GM23338 (cell line): ENCODE results near the gene IL1RAPL2. TPM values are rescaled to one million over a fixed set of nuclear protein-coding genes. Genes with fewer than 3 reads are reported as not detected.

Experiments used
- ATAC-seq: fragments of 200-7000 bp; cut with Tn5 transposase; 3 replicates; pipeline ENCODE4 v1.9.1; 2020
- DNase-seq: peaks from one replicate; pipeline ENCODE4 v3.0.0-alpha.2; 2015; ENCODE audit warnings: low spot score
- H2AFZ ChIP-seq: fragments of 200-600 bp; sonication (generic); 2 replicates; pipeline ENCODE4 v1.8.0; 2016; ENCODE audit warnings: antibody characterized with exemption, mild to moderate bottlenecking, moderate library complexity
- H3F3A ChIP-seq: fragments of 200-600 bp; sonication (generic); replicated peaks from 2 replicates; pipeline ENCODE4 v1.8.0; 2017; ENCODE audit warnings: antibody characterized with exemption, mixed run types, low read depth
- H3K27ac ChIP-seq: fragments of 200-600 bp; sonication (generic); 2 replicates; pipeline ENCODE4 v1.6.1; 2016; ENCODE audit warnings: low read depth
- H3K27me3 ChIP-seq: fragments of 200-600 bp; sonication (generic); 2 replicates; pipeline ENCODE4 v1.8.0; 2016; ENCODE audit warnings: mild to moderate bottlenecking, mixed run types, moderate library complexity; ENCODE audit not compliant: insufficient read depth
- H3K36me3 ChIP-seq: fragments of 200-600 bp; sonication (generic); 2 replicates; pipeline ENCODE4 v1.8.0; 2016; ENCODE audit warnings: mild to moderate bottlenecking; ENCODE audit not compliant: insufficient read depth
- H3K4me1 ChIP-seq: fragments of 200-600 bp; sonication (generic); 2 replicates; pipeline ENCODE4 v1.8.0; 2016; ENCODE audit warnings: mild to moderate bottlenecking, moderate library complexity; ENCODE audit not compliant: insufficient read depth
- H3K4me2 ChIP-seq: fragments of 200-600 bp; sonication (generic); 2 replicates; pipeline ENCODE4 v1.7.1; 2017; ENCODE audit warnings: mixed run types
- H3K4me3 ChIP-seq: fragments of 200-600 bp; sonication (generic); 2 replicates; pipeline ENCODE4 v1.6.1; 2016; ENCODE audit warnings: mixed run types
- H3K79me2 ChIP-seq: fragments of 200-600 bp; sonication (generic); replicated peaks from 2 replicates; pipeline ENCODE4 v1.8.0; 2017; ENCODE audit warnings: mild to moderate bottlenecking; ENCODE audit not compliant: insufficient read depth
- H3K9me2 ChIP-seq: fragments of 200-600 bp; sonication (generic); 2 replicates; pipeline ENCODE4 v1.8.0; 2017; ENCODE audit not compliant: insufficient read depth
- H4K20me1 ChIP-seq: fragments of 200-600 bp; sonication (generic); replicated peaks from 2 replicates; pipeline ENCODE4 v1.8.0; 2017; ENCODE audit warnings: mild to moderate bottlenecking; ENCODE audit not compliant: insufficient read depth
- H3K27ac Mint-ChIP-seq: 2 replicates; pipeline ENCODE4 v1.8.0; 2020; ENCODE audit warnings: inconsistent platforms, mild to moderate bottlenecking, moderate library complexity, mixed read lengths
- H3K27me3 Mint-ChIP-seq: 3 replicates; pipeline ENCODE4 v1.8.0; 2022; ENCODE audit warnings: low read depth, mild to moderate bottlenecking, moderate library complexity, mixed read lengths, inconsistent platforms; ENCODE audit not compliant: insufficient read depth, poor library complexity
- H3K36me3 Mint-ChIP-seq: 3 replicates; pipeline ENCODE4 v1.8.0; 2021; ENCODE audit warnings: low read depth, mild to moderate bottlenecking, inconsistent platforms, moderate library complexity, mixed read lengths
- H3K4me1 Mint-ChIP-seq: 3 replicates; pipeline ENCODE4 v1.8.0; 2020; ENCODE audit warnings: mild to moderate bottlenecking, inconsistent platforms, mixed read lengths
- H3K4me3 Mint-ChIP-seq: 3 replicates; pipeline ENCODE4 v1.8.0; 2021; ENCODE audit warnings: moderate library complexity, mild to moderate bottlenecking, inconsistent platforms, mixed read lengths
- H3K9me3 Mint-ChIP-seq: 3 replicates; pipeline ENCODE4 v1.8.0; 2020; ENCODE audit warnings: moderate library complexity, mild to moderate bottlenecking, inconsistent platforms, mixed read lengths
- CREB1 ChIP-seq: fragments of 250-450 bp; sonication (Bioruptor Pico); IDR thresholded peaks from 2 replicates; pipeline ENCODE4 v1.5.0; 2020; ENCODE audit warnings: low read depth, mild to moderate bottlenecking, moderate library complexity
- EZH2 ChIP-seq: fragments of 200-600 bp; sonication (generic); IDR thresholded peaks from one replicate; pipeline ENCODE4 v1.8.0; 2017; ENCODE audit warnings: antibody characterized with exemption, mild to moderate bottlenecking, low read depth; ENCODE audit not compliant: unreplicated experiment
- EZH2phosphoT487 ChIP-seq: fragments of 200-600 bp; sonication (generic); IDR thresholded peaks from one replicate; pipeline ENCODE4 v1.8.1; 2018; ENCODE audit warnings: antibody characterized with exemption; ENCODE audit not compliant: unreplicated experiment
- JUNB ChIP-seq: IDR thresholded peaks from one replicate; pipeline ENCODE4 v1.6.1; 2016; ENCODE audit warnings: antibody characterized with exemption; ENCODE audit not compliant: unreplicated experiment
- NANOG ChIP-seq: IDR thresholded peaks from 2 replicates; pipeline ENCODE4 v1.6.1; 2016; ENCODE audit warnings: antibody characterized with exemption, borderline replicate concordance
- POLR2AphosphoS5 ChIP-seq: IDR thresholded peaks from 2 replicates; pipeline ENCODE4 v1.6.1; 2016; ENCODE audit warnings: antibody characterized with exemption, low read depth
- REST ChIP-seq: IDR thresholded peaks from one replicate; pipeline ENCODE4 v1.6.1; 2018; ENCODE audit warnings: antibody characterized with exemption; ENCODE audit not compliant: unreplicated experiment
- STAT1 ChIP-seq: IDR thresholded peaks from one replicate; pipeline ENCODE4 v1.6.1; 2016; ENCODE audit warnings: antibody characterized with exemption; ENCODE audit not compliant: unreplicated experiment
- ZNF114 ChIP-seq: fragments of 250-450 bp; sonication (Bioruptor Pico); IDR thresholded peaks from 2 replicates; pipeline ENCODE4 v1.5.0; 2020; ENCODE audit warnings: mild to moderate bottlenecking, moderate library complexity
- ZNF331 ChIP-seq: fragments of 250-450 bp; sonication (Bioruptor Pico); IDR thresholded peaks from 2 replicates; pipeline ENCODE4 v1.5.0; 2020; ENCODE audit warnings: low read depth, mild to moderate bottlenecking, moderate library complexity
- ZNF462 ChIP-seq: fragments of 250-450 bp; sonication (Bioruptor Pico); IDR thresholded peaks from 2 replicates; pipeline ENCODE4 v1.5.0; 2020; ENCODE audit warnings: mild to moderate bottlenecking, moderate library complexity
- polyA plus RNA-seq: library from polyadenylated mRNA; unstranded; fragments of >200 nt; fragmentation: Nextera tagmentation; extraction: Ambion mirVana; gene quantifications from 2 replicates; pipeline ENCODE4 v1.2.1, GENCODE V29; 2016
- total RNA-seq: library from RNA; depleted of rRNA; stranded (reverse); fragments of >200 nt; shearing (Covaris generic); gene quantifications from 2 replicates; pipeline ENCODE4 v1.2.3, GENCODE V29; 2014
- TF ChIP-seq, protein P1 (sequence below): IDR thresholded peaks from 2 replicates; pipeline ENCODE4 v1.6.1; 2016; ENCODE audit warnings: antibody characterized with exemption
- TF ChIP-seq, protein P2 (sequence below), 2 experiments: fragments of 200-600 bp in 1 of 2; sonication (generic) in 1 of 2; conservative IDR thresholded peaks; 2 replicates each; pipeline versions ENCODE4 v1.5.1 to v1.6.1; 2016 to 2017; ENCODE audit warnings: antibody characterized with exemption in 2 of 2, low read depth in 2 of 2, mild to moderate bottlenecking in 2 of 2, moderate library complexity in 1 of 2

Gene IL1RAPL2
- total and polyA plus RNA-seq, 2 experiments from 2014 or later = 0.80 to 0.94 TPM

DNA sequence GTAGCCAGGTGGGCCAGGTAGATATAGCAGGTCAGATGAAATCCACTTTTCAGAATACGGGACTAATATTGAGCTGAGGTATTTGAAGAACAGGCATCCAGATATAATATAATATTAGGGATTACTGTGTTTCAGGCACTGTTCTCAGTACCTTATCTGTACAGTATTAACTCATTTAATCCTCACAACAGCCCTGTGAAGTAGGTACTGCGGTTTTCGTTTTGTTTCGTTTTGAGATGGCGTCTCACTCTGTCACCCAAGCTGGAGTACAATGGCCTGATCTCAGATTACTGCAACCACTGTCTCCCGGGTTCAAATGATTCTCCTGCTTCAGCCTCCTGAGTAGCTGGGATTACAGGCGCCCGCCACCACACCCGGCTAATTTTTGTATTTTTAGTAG is 129.6 kb downstream of the IL1RAPL2 start:
- no peak overlapping the region for H3K27ac ChIP-seq
- H3K79me2 ChIP-seq = no peaks in the 10 kb centered on the region
- no peaks in the 10 kb centered on the region; the same call in 2 of the 3 replicates for H3K4me1 Mint-ChIP-seq
- ATAC-seq (no peak), DNase-seq (no peak)
- no peaks in the 10 kb centered on the region for H3K36me3 Mint-ChIP-seq
- no peak overlapping the region for H3K4me3 Mint-ChIP-seq
- no peaks in the 10 kb centered on the region for H3F3A ChIP-seq
- TF ChIP-seq, protein P1, sequence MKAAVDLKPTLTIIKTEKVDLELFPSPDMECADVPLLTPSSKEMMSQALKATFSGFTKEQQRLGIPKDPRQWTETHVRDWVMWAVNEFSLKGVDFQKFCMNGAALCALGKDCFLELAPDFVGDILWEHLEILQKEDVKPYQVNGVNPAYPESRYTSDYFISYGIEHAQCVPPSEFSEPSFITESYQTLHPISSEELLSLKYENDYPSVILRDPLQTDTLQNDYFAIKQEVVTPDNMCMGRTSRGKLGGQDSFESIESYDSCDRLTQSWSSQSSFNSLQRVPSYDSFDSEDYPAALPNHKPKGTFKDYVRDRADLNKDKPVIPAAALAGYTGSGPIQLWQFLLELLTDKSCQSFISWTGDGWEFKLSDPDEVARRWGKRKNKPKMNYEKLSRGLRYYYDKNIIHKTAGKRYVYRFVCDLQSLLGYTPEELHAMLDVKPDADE = no peak
- TF ChIP-seq STAT1 (no peak), JUNB (no peak), ZNF331 (CRISPR knock-in tag) (no peak), ZNF114 (CRISPR knock-in tag) (no peak), EZH2 (no peak), CREB1 (CRISPR knock-in tag) (no peak), ZNF462 (CRISPR knock-in tag) (no peak), POLR2AphosphoS5 (no peak), EZH2phosphoT487 (no peak), NANOG (no peak), REST (no peak)
- TF ChIP-seq, protein P2, sequence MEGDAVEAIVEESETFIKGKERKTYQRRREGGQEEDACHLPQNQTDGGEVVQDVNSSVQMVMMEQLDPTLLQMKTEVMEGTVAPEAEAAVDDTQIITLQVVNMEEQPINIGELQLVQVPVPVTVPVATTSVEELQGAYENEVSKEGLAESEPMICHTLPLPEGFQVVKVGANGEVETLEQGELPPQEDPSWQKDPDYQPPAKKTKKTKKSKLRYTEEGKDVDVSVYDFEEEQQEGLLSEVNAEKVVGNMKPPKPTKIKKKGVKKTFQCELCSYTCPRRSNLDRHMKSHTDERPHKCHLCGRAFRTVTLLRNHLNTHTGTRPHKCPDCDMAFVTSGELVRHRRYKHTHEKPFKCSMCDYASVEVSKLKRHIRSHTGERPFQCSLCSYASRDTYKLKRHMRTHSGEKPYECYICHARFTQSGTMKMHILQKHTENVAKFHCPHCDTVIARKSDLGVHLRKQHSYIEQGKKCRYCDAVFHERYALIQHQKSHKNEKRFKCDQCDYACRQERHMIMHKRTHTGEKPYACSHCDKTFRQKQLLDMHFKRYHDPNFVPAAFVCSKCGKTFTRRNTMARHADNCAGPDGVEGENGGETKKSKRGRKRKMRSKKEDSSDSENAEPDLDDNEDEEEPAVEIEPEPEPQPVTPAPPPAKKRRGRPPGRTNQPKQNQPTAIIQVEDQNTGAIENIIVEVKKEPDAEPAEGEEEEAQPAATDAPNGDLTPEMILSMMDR (conservative IDR thresholded peaks at IDR 0.05; ENCODE audit: low read depth in 2 of 2) = no peak
- H4K20me1 ChIP-seq = no peaks in the 10 kb centered on the region
- H3K27me3 Mint-ChIP-seq = no peaks in the 10 kb centered on the region
- H3K36me3 ChIP-seq = no peaks in the 10 kb centered on the region
- H3K9me3 Mint-ChIP-seq = no peaks in the 10 kb centered on the region
- H3K9me2 ChIP-seq = no peaks in the 10 kb centered on the region
- no peaks in the 10 kb centered on the region for H3K4me1 ChIP-seq
- no peaks in the 10 kb centered on the region for H3K27me3 ChIP-seq
- H3K27ac Mint-ChIP-seq = no peak overlapping the region
- H2AFZ ChIP-seq = no peak overlapping the region
- no peak overlapping the region for H3K4me3 ChIP-seq
- H3K4me2 ChIP-seq = no peak overlapping the region
